HG03175 (cell line): ENCODE results near the gene YAP1.
"Not testable (repeated sequence)": the region's sequence is repeated elsewhere in the genome, so short reads cannot be mapped to it uniquely, and the experiment has no call there.

Experiments
- ATAC-seq: cut with Tn5 transposase; IDR thresholded peaks from one replicate; pipeline ENCODE4 v1.9.1; 2021; ENCODE audit warnings: mild to moderate bottlenecking, moderate library complexity; ENCODE audit not compliant: unreplicated experiment

The YAP1 gene

DNA sequence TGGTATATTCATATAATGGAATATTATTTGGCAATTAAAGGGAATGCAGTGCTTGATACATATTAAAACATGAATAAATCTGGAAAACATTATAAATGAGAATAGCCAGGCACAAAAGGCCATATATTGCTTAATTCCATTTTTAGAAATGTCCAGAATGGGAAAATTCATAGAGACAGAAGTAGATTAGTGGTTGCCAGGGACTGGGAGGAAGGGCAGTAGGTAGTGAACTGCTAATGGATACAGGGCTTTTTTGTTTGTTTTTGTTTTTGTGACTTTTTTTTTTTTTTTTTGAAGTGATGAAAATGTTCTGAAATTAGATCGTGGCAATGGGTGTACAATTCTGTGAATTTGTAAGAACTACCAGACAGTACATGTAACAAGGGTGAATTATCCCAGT is 86.1 kb downstream of the YAP1 start:
- ATAC-seq: no peak

GRCh38 chr11:102196816-102197215 is 86.6 kb downstream of the YAP1 start:
- no peak for ATAC-seq

GRCh38 chr11:102197670-102198139 is 87.5 kb downstream of the YAP1 start:
- ATAC-seq: no peak

- ATAC-seq: no peak
These were observed 89.4 kb downstream of the YAP1 start for GRCh38 chr11:102199673-102200072.

DNA sequence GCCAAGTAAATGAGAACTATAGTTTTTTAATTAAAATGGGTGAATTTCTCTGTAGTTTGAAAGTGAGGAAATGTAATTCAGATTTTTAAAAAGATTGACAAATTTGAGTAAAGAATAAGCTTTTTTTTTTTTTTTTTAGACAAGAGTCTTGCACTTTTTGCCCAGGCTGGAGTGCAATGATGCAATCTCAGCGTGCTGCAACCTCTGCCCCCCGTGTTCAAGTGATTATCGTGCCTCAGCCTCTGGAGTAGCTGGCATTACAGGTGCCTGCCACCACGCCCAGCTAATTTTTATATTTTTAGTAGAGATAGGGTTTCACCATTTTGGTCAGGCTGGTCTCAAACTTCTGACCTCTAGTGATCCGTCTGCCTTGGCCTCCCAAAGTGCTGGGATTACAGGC is 90.1 kb downstream of the YAP1 start:
- ATAC-seq: not testable (repeated sequence)

DNA sequence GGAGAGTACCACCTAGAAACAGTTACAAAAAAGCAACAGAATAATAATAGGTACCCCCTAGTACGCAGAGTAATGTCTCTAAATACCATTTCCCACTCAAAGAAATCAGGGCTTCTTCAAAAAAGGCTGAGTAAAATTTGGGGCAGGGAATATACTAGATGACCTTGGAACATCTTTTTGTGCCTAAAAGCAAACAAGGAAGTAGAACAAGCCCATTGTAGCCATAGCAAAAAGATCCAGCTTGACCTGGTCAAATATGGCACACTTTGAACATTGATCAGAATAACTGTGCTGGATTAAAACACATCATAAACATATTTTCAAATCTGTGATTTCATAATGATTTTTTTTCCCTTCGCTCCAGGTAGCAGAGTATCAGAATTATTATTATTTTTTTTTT is 91.5 kb downstream of the YAP1 start:
- ATAC-seq: no peak

GRCh38 chr11:102202972-102203371 is 92.7 kb downstream of the YAP1 start:
- no peak for ATAC-seq

DNA sequence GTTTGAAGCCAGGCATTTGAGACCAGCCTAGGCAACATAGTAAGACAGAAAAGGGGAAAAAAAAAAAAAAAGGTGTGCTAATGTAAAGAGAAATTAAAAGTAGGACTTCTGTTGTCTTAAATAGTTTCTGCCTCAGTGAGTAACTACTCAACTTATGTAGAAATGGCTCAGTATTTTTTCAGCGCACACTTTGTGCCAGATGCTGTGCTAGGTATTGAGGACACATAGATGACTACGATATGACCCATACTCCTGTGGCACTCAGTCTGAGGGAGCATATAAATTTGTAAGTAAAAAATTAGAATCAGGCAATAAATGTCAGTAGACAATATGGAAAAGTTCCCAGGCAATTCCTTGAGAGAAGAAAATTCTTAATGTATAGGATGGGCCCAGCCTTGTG is 93.9 kb downstream of the YAP1 start:
- ATAC-seq: no peak

- no peak for ATAC-seq
These were observed 95.6 kb downstream of the YAP1 start for GRCh38 chr11:102205805-102206204.

GRCh38 chr11:102208835-102209234 is 98.6 kb downstream of the YAP1 start:
- no peak for ATAC-seq

- no peak for ATAC-seq
These were observed 104.4 kb downstream of the YAP1 start for GRCh38 chr11:102214623-102215022.

DNA sequence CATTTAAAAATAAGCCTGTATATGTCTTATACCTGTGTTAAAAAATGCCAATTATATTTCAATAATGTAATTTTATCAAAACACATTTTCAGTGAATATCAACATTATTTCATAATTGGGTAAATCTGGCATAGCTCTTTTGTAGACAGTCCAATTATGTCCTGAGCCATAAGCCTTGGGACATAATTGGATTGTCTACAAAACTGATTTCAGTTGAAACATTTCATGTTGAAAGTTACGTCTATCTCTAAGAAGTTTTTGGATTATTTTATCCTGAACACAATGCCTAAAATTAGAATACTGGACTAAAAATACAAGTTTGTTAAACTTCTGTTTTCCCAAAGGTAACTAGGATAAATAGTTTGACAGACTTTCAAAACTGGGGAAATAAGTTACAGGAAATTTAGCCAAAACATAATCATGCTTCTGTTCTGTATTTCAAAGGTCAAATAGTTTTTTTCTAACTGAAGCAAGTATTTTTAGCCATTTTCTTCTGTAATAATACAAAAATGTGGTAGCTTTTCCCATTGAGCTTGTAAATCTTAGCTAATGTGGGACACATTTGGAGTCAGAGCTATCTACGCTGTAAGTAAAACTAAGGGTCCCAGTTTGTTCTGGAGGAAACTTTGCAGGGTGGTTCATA is 106.3 kb downstream of the YAP1 start:
- no peak for ATAC-seq

DNA sequence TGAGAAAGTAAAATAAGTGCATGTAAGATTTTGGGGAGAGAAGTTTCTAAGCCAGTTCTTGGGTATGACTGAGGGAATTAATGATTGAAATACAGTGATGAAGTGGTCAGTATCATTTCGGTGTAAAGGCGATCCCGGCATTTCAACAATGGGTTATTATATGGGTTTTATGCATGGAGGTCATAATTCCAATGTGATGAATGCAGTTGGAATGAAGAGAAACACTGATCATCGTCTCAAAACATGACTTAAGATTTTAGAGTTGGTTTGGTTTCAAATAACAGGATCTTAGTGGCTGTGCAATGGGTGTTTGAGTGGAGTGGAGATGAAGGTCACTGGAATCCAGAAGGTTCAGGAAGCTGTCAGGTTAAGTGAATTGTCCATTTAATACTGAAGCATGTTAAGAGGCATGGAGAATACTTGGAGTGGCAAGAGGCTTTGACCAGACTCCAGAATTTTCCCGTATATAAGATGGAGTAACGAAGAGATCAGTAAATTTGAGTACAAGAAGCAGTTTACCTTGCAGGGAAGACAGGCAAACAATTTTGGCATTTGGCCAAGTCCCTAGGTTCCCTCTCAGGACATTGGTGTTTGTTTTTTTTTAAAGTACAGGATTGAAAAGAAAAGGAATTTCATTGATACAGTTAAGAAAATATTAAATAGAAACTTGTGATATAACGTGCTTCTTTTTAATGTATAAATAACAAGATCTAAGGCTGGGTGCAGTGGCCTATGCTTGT is 110.7 kb downstream of the YAP1 start:
- ATAC-seq: no peak

DNA sequence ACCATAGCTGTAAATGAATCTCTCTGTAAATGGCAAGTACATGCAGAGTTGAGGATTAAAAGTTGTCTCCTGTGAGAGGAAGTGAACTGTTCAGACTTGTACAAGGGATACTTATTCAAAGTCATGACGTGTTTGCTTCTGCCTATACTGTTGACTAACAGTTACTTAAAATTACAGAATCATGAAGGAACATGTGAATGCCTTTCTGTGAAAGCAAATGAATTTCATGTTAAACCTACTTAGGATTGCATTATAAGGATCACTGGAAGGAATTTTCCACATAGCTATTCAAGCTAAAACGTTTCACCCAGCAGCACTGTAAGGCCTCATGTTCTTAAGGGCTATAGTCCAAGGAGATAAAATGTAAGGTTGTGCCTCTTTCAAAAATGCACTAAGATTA is 113.6 kb downstream of the YAP1 start:
- ATAC-seq: no peak

- ATAC-seq: no peak
These were observed 115.7 kb downstream of the YAP1 start for GRCh38 chr11:102225689-102226568.

DNA sequence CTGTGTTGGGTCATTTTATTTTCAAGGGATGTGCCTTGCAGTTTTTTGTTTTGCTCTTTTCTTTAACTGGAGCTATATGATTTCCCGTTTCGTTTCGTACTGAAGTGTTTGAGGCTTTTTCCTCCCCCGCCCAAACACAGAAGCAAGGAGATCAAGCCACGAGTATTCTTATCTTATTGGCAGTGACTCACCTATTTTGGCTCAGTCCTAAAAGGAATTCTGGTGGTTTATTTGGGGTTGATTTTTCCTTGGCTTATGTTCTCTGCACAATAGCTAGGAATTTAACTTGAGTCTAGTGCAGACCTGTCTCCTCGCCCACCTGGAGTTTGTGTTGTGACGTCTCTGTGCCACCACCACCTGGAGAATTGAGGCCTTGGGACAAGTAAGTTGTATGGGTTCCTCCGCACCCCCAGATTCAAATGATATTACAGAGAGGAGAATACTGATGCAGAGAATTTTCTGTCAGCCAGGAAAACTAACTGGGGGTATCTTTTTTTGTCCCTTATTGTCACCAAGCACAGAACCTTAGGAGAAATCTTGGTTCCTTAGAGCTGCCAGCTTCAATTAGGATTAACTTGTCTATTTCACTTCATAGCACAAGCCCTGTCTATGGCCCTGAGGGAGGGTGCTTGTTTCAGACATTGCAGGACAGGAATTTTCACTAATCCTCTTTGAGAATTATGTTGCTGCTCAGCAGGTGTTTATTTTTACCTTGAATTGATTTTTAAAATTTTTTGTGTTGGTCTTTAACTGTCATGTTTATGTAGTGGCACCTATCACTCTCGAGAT is 116.6 kb downstream of the YAP1 start:
- no peak for ATAC-seq

DNA sequence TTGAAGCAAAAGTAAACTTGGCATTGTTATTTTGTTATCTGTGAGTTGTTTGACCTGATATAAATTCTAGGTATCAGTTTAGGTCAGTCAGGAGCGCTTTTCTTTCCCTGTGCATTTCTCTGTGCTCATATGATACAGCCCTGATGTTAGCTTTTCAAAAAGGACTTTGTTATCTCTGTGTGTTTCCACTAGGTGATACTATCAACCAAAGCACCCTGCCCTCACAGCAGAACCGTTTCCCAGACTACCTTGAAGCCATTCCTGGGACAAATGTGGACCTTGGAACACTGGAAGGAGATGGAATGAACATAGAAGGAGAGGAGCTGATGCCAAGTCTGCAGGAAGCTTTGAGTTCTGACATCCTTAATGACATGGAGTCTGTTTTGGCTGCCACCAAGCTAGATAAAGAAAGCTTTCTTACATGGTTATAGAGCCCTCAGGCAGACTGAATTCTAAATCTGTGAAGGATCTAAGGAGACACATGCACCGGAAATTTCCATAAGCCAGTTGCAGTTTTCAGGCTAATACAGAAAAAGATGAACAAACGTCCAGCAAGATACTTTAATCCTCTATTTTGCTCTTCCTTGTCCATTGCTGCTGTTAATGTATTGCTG is 119.4 kb downstream of the YAP1 start:
- no peak for ATAC-seq

- ATAC-seq: no peak
These were observed 119.9 kb downstream of the YAP1 start for GRCh38 chr11:102230186-102230585.

- no peak for ATAC-seq
These were observed 120.7 kb downstream of the YAP1 start for GRCh38 chr11:102230911-102231310.

DNA sequence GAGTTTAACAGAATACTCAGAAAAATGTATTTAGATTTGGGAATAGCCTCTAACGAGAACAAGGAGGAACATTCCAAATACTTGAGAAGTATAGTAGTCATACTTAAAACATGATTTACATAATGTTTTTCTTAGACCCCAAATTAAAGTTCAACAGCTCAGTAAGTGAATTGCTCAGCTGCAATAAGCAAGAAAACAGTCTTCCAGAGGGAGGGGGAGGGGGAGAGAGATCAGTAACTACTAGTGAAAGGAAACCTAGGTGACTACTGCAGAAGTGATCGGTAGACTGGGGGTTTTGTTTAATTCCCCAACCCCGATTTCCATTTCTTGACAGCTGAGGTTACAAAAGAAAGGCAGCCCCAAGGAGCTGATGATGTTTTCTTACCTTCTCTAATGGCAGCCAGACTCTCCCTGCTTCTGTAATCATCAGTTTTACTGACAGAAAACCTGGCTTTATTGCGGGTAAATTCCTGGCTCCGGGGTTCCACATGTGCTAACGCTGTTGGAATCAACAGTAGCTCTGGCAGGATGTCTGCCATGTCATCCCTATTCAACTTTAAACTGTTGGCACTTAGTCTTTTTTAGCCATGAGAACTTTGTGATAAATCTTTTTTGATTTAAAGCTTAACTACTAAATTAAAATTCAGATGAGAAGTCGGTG is 124.7 kb downstream of the YAP1 start:
- no peak for ATAC-seq
